IMR-90 (cell line): ENCODE data around the gene S1PR2. TPM values are rescaled to one million over a fixed set of nuclear protein-coding genes. Genes with fewer than 3 reads are reported as not detected.

Source experiments
- ATAC-seq: fragments of 200-7000 bp; cut with Tn5 transposase; 2 replicates; pipeline ENCODE4 v1.9.1; 2020; ENCODE audit warnings: low read depth, mild to moderate bottlenecking, moderate library complexity
- BruUV-seq: library from RNA; stranded (reverse); fragments of 400-500 nt; replicated peaks from 2 replicates; lab custom pipeline; 2021; lab: Mats Ljungman, UMichigan
- CTCF ChIA-PET: fragments of 300-600 bp; formaldehyde crosslinking; extraction: SDS; loops from one replicate; lab custom pipeline; 2021; ENCODE audit warnings: antibody characterized with exemption; lab: Yijun Ruan, JAX
- POLR2A ChIA-PET: fragments of 300-600 bp; sonication (Branson Sonifier 250); formaldehyde crosslinking; loops from one replicate; lab custom pipeline; 2022; ENCODE audit warnings: antibody characterized with exemption; ENCODE audit not compliant: unreplicated experiment; lab: Charles Lee
- DNase-seq: peaks from one replicate; pipeline ENCODE4 v3.0.0; 2013
- H2AFZ ChIP-seq: replicated peaks from 2 replicates; pipeline ENCODE3; 2013; ENCODE audit warnings: low read length, mild to moderate bottlenecking; ENCODE audit not compliant: poor library complexity
- H2AK5ac ChIP-seq: 2 replicates; pipeline ENCODE4 v1.6.1; 2013; ENCODE audit warnings: low read depth, low read length, inconsistent platforms
- H2AK9ac ChIP-seq: replicated peaks from 2 replicates; pipeline ENCODE3; 2013; ENCODE audit warnings: mild to moderate bottlenecking, low read depth, low read length, moderate library complexity; ENCODE audit not compliant: poor library complexity
- H2BK120ac ChIP-seq: 2 replicates; pipeline ENCODE4 v1.6.1; 2013; ENCODE audit warnings: low read depth, low read length, inconsistent platforms
- H2BK15ac ChIP-seq: 3 replicates; pipeline ENCODE4 v1.6.1; 2013; ENCODE audit warnings: low read depth, low read length, inconsistent platforms
- H2BK20ac ChIP-seq: 2 replicates; pipeline ENCODE4 v1.6.1; 2013; ENCODE audit warnings: low read depth, mild to moderate bottlenecking, inconsistent platforms, low read length, moderate library complexity
- H2BK5ac ChIP-seq: 2 replicates; pipeline ENCODE4 v1.6.1; 2013; ENCODE audit warnings: mild to moderate bottlenecking, low read depth, low read length, inconsistent platforms; ENCODE audit not compliant: poor library complexity, severe bottlenecking
- H3K14ac ChIP-seq: replicated peaks from 2 replicates; pipeline ENCODE4 v1.6.1; 2013; ENCODE audit warnings: low read depth, low read length, inconsistent platforms
- H3K18ac ChIP-seq: 2 replicates; pipeline ENCODE4 v1.6.1; 2013; ENCODE audit warnings: low read depth, low read length, control low read depth
- H3K23ac ChIP-seq: 2 replicates; pipeline ENCODE4 v1.6.1; 2013; ENCODE audit warnings: low read depth, low read length, inconsistent platforms
- H3K27ac ChIP-seq: 2 replicates; pipeline ENCODE4 v1.5.1; 2013; ENCODE audit warnings: mild to moderate bottlenecking, control low read depth, low read length; ENCODE audit not compliant: insufficient read depth
- H3K27me3 ChIP-seq: 2 replicates; pipeline ENCODE4 v1.6.1; 2013; ENCODE audit warnings: low read length; ENCODE audit not compliant: control insufficient read depth, insufficient read depth
- H3K36me3 ChIP-seq: 2 replicates; pipeline ENCODE4 v1.6.1; 2013; ENCODE audit warnings: low read length, mixed read lengths; ENCODE audit not compliant: control insufficient read depth, insufficient read depth
- H3K4ac ChIP-seq: 2 replicates; pipeline ENCODE4 v1.6.1; 2013; ENCODE audit warnings: low read depth, low read length, inconsistent platforms
- H3K4me1 ChIP-seq: 2 replicates; pipeline ENCODE4 v1.6.1; 2013; ENCODE audit warnings: low read length, mixed read lengths; ENCODE audit not compliant: control insufficient read depth, insufficient read depth
- H3K4me2 ChIP-seq: 2 replicates; pipeline ENCODE4 v1.6.1; 2013; ENCODE audit warnings: low read depth, mild to moderate bottlenecking, control low read depth, low read length, moderate library complexity
- H3K4me3 ChIP-seq: 2 replicates; pipeline ENCODE4 v1.5.1; 2013; ENCODE audit warnings: low read depth, mild to moderate bottlenecking, control low read depth, low read length, moderate library complexity; ENCODE audit not compliant: insufficient read depth
- H3K56ac ChIP-seq: 2 replicates; pipeline ENCODE4 v1.6.1; 2013; ENCODE audit warnings: low read length, inconsistent platforms; ENCODE audit not compliant: insufficient read depth; ENCODE audit errors: extremely low read depth
- H3K79me1 ChIP-seq, 2 experiments: 2 replicates each; pipeline ENCODE4 v1.6.1; 2013; ENCODE audit warnings: low read length in 2 of 2, inconsistent platforms in 1 of 2, low read depth in 1 of 2
- H3K9ac ChIP-seq: 2 replicates; pipeline ENCODE4 v1.6.1; 2013; ENCODE audit warnings: low read depth, low read length, control low read depth
- H3K9me1 ChIP-seq: 2 replicates; pipeline ENCODE4 v1.6.1; 2013; ENCODE audit warnings: low read length, inconsistent platforms; ENCODE audit not compliant: insufficient read depth
- H3K9me3 ChIP-seq: 2 replicates; pipeline ENCODE4 v1.6.1; 2013; ENCODE audit warnings: low read length; ENCODE audit not compliant: control insufficient read depth, insufficient read depth
- H4K20me1 ChIP-seq: 2 replicates; pipeline ENCODE4 v1.6.1; 2013; ENCODE audit warnings: low read length, inconsistent platforms; ENCODE audit not compliant: insufficient read depth
- H4K5ac ChIP-seq: 2 replicates; pipeline ENCODE4 v1.6.1; 2013; ENCODE audit warnings: mild to moderate bottlenecking, low read depth, low read length, control low read depth
- H4K8ac ChIP-seq, 2 experiments: 2 replicates each; pipeline ENCODE4 v1.6.1; 2013; ENCODE audit warnings: low read depth in 2 of 2, low read length in 2 of 2, control low read depth in 1 of 2, inconsistent platforms in 1 of 2
- H4K91ac ChIP-seq: 2 replicates; pipeline ENCODE4 v1.6.1; 2013; ENCODE audit warnings: low read depth, low read length, inconsistent platforms; ENCODE audit not compliant: insufficient read depth
- BHLHE40 ChIP-seq: fragments of 150-350 bp; IDR thresholded peaks from 2 replicates; pipeline ENCODE4 v1.6.1; 2016; ENCODE audit warnings: mild to moderate bottlenecking, low read depth, low read length
- CTCF ChIP-seq: conservative IDR thresholded peaks from 2 replicates; pipeline ENCODE4 v1.5.1; 2012; ENCODE audit warnings: mild to moderate bottlenecking, low read depth, low read length, improper control_type of control experiment
- RAD21 ChIP-seq: IDR thresholded peaks from 2 replicates; pipeline ENCODE4 v1.6.1; 2012; ENCODE audit warnings: low read length, improper control_type of control experiment
- WGBS, 2 experiments: methylation state at CpG; one replicate each; pipeline versions ENCODE4 v1.1.5 to v1.1.7; 2013; ENCODE audit warnings: missing lambda C conversion rate in 2 of 2; ENCODE audit not compliant: insufficient read length in 1 of 2; ENCODE audit errors: extremely low coverage in 2 of 2; 5-methylcytosine and 5-hydroxymethylcytosine counted together
- dilution Hi-C: fragments of 300-500 bp; cut with HindIII; formaldehyde crosslinking; loops from one replicate; pipeline ENCODE4 v1.14.3; 2018; ENCODE audit warnings: low sequenced_read_pairs; ENCODE audit not compliant: unreplicated experiment
- in situ Hi-C: fragments of 300-500 bp; cut with MboI; formaldehyde crosslinking; loops from 3 replicates; pipeline ENCODE4 v1.14.3; 2019; ENCODE audit warnings: low sequenced_read_pairs, inconsistent platforms, mixed read lengths
- intact Hi-C: fragments of 100-400 bp; cut with micrococcal nuclease; formaldehyde crosslinking; loops from 2 replicates; pipeline ENCODE4 v1.10.0; 2022
- polyA plus RNA-seq, 3 experiments: library from polyadenylated mRNA; depleted of rRNA; stranded (reverse); fragments of >200 nt; gene quantifications; 2 replicates each; pipeline ENCODE4 v1.2.3, GENCODE V29; 2012; ENCODE audit warnings: low replicate concordance in 1 of 3
- total RNA-seq: library from RNA; depleted of rRNA; stranded (reverse); fragments of >200 nt; gene quantifications from 2 replicates; pipeline ENCODE4 v1.2.3, GENCODE V29; 2012

S1PR2 gene
- total and polyA plus RNA-seq, 2 of the 4 experiments (the other 2 are of a cell fraction) = 14.0 to 15.0 TPM

GRCh38 chr19:10219678-10220077 is 11.5 kb downstream of the S1PR2 start (continued):
- peak; percentile 61 for TF ChIP-seq CTCF

GRCh38 chr19:10217085-10217484 is 14.0 kb downstream of the S1PR2 start:
- no peak overlapping the region for H3K9ac ChIP-seq
- no peak overlapping the region for H3K23ac ChIP-seq
- H3K27ac ChIP-seq = no peak overlapping the region
- H3K4me1 ChIP-seq = peaks cover 5% of the 10 kb centered on the region
- peaks cover 16% of the 10 kb centered on the region; the same call in 1 of the 2 replicates for H3K36me3 ChIP-seq
- H3K56ac ChIP-seq = no peak overlapping the region
- DNase-seq (no peak), ATAC-seq (no peak)
- BruUV-seq = no TSS peak
- H2AFZ ChIP-seq = no peak overlapping the region
- H4K5ac ChIP-seq = no peak overlapping the region
- H3K79me1 ChIP-seq = peaks cover 3 to 27% of the 10 kb centered on the region in 2 experiments; a peak in 3 of 4 replicates
- dilution Hi-C loops = no loop called here
- H2AK5ac ChIP-seq = no peak overlapping the region
- no peak overlapping the region for H3K4me2 ChIP-seq
- intact Hi-C loops = no loop called here
- H2BK120ac ChIP-seq = no peak overlapping the region
- no peak overlapping the region for H3K4me3 ChIP-seq
- H3K4ac ChIP-seq = no peak overlapping the region
- H4K8ac ChIP-seq = no peak overlapping the region
- ChIA-PET POLR2A (no interaction called here), CTCF (interaction anchor here (0.7 to 1.5 kb wide), 2 partner anchors 11 to 35 kb away, joined by 4 read pairs; no protein-coding TSS in a partner anchor)
- H4K20me1 ChIP-seq = no peaks in the 10 kb centered on the region; the same call in 1 of the 2 replicates
- H3K27me3 ChIP-seq = no peaks in the 10 kb centered on the region
- TF ChIP-seq RAD21 = no peak
- no peak for TF ChIP-seq BHLHE40
- H2BK15ac ChIP-seq = no peak overlapping the region
- H3K9me3 ChIP-seq = no peaks in the 10 kb centered on the region
- no peak overlapping the region for H4K91ac ChIP-seq
- in situ Hi-C loops = no loop called here
- H2BK20ac ChIP-seq = no peak overlapping the region
- whole genome bisulfite sequencing, 2 experiments = 100% methylated on average over 4 of the region's 9 CpGs; no CpG with 5 or more reads in 1 of the 2 experiments
- no peak overlapping the region for H2AK9ac ChIP-seq
- no peak overlapping the region for H2BK5ac ChIP-seq
- no peak overlapping the region for H3K18ac ChIP-seq
- 0 out of 2 replicates have a peak, but pooled peaks cover 3% of the 10 kb centered on the region for H3K9me1 ChIP-seq
- H3K14ac ChIP-seq = no peak overlapping the region
